Stimulated activated CD4-positive, alpha-beta T cell treated with anti-CD3 and anti-CD28 coated beads, Interleukin-1b, Interleukin-23, amount 100 ng/mL, for 1 hour (primary cell): ENCODE data around the gene CAPN11.
A peak's percentile ranks its signal among the peaks of the same experiment; 100 is the strongest.

ENCODE experiments used
- DNase-seq, 2 donors: peaks; one replicate each; pipeline ENCODE4 v3.0.0-alpha.2; 2020; ENCODE audit warnings: low read depth in 2 of 2

CAPN11 gene

DNA sequence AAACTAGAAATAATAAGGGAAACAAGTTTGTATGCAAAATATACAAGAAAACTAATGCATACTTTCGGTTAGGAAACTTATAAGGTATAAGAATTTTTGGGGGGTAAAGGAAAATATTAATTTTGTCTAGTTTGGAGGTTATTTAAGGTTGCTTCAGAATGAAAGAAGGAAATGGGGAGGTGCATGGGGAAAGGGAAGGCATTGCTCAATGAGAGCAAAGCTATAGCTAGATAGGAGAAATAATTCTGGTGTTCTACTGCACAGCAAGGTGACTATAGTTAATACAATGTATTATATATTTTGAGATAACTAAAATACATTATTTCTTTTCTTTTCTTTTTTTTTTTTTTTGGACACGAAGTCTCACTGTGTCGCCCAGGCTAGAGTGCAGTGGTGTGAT is 52.7 kb downstream of the CAPN11 start:
- DNase-seq: no peak

DNA sequence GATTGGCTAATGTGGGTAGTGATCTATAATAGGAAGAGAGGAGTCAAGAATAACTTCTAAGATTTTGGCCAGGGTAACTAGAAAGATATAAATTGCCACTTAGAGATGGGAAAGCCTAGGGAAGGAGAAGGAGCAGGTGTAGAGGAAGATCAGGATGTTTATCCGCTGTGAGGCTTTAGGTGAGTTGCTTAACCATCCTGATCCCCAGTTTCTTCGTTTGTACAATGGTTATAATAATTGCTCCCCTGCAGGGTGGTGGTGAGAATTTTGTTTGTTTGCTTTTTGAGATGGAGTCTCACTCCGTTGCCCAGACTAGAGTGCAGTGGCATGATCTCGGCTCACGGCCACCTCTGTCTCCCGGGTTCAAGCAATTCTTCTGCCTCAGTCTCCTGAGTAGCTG is 55.7 kb downstream of the CAPN11 start:
- no peak for DNase-seq

DNA sequence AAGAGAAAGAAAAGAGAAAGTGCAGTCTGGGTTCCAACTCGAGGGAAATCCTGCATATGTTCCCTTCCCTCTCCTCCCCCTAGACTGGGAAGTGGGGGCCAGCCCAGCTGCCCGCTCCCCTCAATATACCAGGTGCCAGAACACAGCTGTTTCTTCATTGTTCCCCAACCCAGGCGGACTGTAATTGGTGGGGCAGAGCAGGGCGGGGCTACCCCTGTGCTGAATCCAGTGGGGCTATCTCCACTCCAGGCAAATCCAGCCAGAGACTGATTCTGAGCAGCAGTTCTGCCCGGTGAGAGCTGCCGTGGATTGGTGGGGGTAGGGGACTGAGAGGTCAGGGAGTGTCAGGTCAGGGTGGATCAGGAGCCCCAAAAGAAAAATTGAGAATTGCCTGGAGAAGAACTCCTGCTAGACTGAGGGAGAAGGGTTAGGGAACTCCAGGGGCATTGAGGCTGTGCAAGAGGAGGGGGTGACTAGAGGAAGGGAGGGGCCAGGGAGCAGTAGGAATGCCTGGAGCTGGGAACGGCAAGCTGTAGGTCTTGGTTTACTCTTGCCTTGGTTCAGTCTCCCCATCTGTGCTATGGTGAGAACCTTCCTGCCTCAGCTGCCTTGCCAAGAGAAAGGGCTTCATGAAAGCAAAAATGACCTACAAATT is 58.2 kb downstream of the CAPN11 start, which contains the start of gene MYMX:
Gene MYMX (plus strand): TSS at position 250 of the 655 bp plus-strand sequence. CDS start 546 bp downstream, outside the sequence.
- DNase-seq: no peak

DNA sequence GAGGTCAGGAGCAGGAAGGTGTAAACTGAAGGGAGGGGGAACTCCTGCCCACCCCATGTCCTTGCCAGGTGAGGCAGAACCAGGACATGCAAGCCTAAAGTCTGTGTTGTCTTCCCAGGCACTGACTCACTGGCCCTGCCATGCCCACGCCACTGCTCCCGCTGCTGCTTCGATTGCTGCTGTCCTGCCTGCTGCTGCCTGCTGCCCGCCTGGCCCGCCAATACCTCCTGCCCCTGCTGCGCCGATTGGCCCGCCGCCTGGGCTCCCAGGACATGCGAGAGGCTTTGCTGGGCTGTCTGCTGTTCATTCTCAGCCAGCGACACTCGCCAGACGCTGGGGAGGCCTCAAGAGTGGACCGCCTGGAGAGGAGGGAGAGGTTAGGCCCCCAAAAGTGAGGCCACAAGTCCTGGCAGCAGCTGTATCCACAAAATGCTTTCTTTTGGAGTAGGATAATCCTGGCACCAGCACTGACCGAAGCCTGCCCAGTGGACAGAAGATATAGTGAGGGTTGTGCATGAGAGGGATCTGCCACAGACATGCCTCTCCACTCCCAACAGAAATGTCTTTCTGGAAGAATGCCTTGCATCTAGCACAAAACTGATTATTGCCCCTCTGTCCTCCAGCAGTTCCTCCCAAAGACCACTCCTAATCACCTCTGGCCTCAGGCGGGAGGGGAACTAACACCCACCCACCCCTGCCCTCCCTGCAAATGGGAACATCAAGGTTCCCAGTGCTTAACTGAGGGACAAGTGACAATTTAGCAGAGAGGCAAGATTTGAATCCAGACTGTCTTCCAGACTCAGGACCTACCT is 58.9 kb downstream of the CAPN11 start:
- no peak for DNase-seq

DNA sequence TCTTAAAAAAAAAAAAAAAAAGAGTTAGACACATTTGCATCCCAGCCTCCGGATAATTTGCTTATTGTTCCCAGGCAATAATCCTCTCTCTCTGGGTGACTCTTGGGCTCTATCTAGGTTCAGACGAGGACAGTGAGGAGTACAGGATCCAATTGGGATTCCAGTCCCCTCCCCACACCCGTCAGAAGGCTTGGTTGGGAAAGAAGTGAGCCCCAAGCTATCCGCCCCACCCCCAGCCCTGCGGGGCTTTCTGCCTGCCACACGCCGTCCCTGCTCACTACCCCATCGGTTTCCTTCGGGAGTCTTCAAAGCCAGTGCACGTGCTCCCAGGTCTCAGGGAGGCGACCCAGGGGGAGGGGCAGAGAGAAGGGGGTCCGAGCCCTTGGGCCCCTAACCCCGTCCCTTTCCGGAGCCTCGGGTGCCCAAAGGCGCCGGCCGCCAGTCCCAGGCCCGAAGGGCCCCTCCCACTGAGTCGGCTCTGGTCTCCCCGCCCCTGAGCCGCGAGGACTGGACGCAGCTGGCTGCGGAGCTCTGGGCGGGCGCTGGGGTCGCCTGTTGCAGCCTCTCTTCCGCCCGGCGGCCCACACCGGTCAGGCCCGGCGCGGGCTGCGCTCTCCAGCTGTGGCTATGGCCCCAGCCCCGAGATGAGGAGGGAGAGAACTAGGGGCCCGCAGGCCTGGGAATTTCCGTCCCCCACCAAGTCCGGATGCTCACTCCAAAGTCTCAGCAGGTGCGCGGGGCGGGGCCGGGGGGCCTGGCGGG is 60.6 kb downstream of the CAPN11 start:
- no peak for DNase-seq

DNA sequence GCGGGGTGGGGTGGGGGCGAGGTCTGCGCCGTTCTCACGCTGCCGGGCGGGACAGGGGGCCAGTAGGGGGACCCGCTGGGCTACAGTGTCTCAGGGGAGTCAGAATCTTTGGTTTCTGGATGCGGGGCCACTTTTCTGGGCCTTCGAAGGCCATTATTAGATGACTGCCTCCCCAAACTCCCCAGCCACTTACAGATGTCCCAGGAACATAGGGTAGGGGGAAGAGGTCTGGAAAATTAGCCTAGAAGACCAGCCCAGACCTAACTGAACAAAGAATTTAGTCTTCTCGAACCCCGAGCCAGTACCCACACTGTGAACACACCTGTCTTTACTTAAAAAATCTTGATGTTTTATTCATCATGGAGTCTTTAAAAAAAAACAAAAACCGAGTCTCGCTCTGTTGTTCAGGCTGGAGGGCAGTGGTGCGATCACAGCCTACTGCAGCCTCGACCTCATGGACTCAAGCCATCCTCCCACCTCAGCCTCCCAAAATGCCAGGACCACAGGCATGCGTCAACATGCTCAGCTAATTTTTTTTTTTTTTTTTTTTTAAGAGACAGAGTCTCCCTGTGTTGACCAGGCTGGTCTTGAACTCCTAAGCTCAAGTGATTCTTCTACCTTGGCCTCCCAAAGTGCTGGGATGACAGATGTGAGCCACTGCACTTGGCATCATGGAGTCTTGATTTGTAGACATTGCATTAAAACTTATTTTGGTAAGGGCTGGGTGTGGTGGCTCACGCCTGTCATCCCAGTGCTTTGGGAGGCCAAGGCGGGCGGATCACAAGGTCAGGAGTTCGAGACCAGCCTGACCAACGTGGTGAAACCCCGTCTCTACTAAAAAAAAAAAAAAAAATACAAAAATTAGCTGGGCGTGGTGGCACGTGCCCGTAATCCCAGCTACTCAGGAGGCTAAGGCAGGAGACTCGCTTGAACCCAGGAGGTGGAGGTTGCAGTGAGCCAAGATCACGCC is 61.5 kb downstream of the CAPN11 start:
- no peak for DNase-seq

DNA sequence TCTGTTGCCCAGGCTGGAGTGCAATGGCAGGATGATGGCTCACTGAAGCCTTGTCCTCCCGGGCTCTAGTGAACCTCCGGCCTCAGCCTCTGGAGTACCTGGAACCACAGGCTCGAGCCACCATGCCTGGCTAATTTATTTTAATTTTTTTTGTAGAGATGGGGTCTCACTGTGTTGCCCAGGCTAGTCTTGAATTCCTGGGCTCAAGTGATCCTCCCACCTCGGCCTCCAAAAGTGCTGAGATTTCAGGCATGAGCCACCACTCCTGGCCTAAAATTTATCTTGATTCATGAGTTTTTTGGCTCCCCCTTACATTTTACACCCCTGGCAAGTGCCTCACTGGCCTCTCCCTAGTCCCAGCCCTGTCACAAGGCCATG is 62.3 kb downstream of the CAPN11 start:
- DNase-seq: no peak

DNA sequence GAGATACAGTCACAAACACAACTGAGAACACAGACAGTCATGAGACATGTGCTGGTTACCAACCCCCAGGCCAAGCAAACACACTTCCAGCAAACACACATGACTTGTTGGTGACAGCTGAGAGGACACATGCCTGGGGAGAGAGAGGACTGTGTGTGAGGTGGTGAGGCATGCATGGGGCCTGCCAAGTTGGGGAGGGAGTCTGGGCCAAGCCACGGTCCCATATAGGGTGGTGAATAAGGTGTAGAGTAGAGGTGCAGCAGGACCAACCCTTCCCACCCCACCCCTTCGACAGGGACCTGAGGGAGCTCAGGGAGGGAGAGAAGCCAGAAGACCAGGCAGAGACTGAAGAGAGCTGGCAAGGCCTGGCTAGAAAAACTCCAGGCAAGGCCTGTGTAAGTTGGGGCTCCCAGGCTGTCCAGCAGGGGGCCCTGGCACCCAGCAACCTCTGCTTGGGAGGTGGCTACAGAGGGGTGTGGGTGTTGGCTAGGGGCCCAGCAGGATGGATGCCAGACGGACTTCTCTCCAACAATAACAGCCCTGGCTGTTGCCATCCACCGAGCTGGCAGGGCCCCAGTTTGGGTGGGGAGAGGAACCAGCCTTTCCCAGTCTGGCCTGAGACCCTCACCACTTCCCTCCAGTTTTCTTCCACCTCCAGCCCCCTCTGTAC is 62.8 kb downstream of the CAPN11 start:
- DNase-seq: peak; percentile 40 to 46

DNA sequence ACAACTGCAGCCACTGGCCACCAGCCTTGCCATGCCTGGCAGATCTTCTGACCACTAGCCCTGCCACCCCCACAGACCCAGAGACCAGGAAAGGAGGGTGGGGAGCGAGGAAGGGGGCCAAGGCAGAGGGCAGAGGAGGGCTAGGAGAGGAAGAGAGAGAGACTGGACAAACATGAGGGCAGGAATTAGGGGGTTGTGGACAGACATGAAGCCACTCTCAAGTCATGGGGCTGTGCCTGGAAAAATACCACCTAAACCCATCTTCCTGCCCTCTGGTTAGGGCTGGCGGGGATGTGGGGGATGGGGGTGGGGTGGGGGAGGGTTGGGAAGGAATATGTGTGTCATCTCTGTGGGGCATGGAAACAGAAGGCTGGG is 63.3 kb downstream of the CAPN11 start:
- DNase-seq: no peak

DNA sequence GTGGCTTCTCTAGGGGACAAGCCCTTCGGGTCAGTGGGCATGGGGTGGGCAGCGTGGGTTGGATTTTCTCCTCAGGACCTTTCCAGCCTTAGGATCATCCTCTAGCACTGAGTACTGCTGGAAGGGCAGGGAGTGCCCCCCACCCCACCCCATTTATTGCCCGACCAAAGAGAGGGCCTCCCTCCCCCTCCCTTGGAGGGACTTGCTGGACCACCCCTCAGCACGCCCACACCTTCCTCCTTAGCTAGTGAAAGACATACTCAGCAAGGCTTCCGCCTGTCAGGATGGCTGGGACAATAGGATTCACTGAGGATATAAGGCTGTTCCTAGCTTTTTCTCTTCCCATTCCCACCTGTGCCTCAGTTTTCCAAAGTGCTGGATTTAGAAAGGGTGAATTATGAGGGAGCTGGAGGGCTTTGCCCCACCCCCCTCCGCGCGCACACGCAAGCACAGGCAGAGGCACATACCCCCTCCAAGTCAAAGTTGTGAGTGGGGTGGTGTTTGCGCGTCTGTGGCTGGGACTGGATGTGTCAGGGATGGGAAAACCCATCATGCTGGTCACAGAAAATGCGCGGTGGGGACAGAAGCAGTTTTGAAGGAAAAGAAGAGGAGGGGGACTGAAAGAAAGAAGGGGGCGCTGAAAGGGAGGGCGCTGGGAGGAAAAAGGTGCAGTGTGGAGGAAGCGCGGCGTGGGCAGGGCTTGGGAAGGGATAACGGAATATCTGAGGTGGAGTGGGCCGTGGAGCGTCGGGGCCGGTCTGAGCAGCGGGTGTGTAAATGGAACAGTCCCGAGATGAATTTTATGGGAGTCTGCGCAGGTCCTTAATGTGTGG is 64.1 kb downstream of the CAPN11 start:
- no peak for DNase-seq

DNA sequence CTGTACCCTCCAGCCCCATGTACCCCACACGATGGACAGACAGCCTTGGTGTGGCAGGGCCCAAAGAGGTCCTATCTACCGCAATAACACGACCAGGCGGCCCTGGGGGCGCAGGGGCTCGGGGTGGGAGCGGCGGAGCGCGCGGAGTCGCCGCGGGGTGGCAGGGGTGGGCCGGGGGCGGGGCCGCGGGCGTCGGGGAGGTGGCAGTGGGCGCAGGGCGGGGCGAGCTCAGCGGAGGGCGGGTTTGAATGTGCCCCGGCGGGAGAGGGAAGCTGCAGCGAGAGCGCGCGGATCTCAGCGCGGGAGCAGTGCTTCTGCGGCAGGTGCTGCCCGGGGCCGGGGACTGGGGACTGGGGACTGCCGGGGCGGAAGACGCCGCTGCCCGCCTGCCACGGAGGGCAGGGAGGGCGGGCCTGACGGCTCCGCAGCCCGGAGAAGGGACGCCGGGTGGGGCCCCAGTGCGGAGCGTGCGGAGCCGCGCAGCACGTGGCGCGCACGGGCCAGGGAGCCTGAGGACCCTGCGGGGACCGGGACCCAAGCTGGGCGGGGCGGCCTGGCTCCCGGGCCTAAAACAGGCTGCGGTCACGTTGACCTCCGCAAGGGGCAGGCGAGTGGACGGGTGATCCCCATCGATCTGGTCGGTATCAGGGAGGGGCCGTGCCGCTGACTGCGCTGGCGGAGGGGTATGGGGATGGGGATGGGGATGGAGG is 64.9 kb downstream of the CAPN11 start, which contains the start of gene SLC29A1:
Gene SLC29A1 (plus strand): TSS at position 277 of the 710 bp plus-strand sequence. CDS start 3,719 bp downstream, outside the sequence.
- peak; percentile 56 to 78 for DNase-seq

DNA sequence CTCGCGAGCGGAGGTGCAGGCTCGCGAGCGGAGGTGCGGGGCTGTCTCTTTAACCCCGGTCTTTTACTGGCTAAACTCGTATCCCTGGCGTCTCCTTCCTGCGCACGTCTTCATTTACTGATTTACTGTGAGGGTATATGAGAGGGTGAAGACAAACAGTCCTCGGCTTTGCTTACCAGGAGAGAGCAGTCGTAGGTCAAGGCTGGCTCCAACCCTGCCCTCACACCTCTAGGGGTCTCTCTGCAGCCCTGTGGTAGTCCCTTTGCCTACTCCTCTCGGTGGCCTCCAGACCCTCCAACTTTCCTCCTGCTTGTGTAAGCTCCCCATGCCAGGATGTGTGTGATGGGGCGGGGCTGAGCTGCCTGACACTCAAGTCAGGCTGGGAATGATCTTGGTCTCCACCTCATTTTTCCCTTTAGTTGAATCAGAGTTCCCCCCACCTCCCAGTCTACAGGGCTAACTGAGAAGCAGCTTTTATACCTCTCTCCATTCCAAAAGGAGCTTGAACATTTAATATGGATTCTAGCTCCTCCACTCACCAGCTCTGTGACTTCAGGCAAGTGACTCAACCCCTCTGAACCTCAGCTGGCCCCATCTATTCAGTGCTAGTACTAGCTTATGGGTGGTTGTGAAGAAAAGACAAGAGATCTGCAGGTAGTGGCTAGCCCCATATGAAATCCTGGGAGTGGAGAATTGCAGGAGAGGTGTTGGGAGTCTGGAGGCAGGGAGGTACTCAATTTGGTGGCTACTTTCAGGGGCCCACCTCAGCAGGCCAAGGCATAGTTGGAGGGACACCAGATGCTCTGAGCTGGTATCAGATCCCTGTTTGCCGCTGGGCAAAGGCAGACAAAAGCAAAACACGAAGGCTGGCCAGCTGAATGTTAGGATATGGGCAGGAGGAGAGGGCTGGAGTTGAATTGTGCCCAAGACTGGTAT is 65.7 kb downstream of the CAPN11 start:
- no peak for DNase-seq

DNA sequence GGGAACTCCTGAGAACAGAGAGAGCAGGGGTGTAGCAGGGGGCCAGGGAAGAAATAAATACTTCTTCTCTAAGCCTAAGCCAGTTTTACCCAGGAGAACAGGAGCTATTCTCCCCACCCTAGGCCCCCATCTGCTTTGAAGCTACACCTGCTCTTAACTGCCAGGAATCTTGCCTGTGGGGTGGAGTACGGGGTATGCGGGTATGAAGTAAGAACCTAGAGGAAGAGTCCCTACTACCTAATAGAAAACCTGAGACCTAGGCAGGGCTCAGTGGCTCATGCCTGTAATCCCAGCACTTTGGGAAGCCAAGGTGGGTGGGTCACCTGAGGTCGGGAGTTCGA is 66.3 kb downstream of the CAPN11 start:
- no peak for DNase-seq

DNA sequence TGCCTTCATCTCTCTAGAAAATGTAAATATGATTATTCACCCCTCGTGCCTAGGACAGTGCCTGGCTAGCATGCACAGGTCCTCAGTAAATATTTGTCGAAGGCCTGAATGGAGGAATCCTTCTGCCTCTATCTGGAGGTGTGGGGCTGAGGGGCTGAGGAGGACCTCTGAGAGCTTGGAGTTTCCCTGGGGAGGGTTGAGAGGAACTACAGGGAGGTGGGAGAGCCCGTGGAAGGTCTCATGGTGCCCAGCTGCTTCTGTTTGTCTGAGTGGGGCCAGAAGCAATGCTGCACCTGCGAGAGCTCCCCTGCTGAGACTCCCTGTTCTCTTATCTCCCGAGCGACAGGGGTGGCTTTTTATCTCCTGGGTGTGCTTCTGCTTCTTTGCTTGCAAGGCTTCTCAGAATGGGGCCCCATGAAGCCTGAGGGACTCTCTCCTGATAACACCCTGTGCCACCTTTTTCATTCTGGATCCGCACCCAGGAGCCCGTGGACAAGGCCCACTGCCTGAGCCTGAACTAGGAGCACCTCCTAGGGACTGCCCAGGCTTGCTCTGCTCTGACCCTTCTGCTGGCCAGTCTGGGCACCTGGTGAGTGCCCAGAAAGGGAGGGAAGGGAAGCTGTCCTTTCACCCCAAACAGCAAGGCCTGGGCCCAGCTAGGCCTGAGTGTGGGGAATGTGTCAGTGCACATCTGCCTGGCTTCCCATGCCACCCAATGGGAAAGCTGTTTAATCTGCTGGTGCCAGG is 67.1 kb downstream of the CAPN11 start:
- no peak for DNase-seq

DNA sequence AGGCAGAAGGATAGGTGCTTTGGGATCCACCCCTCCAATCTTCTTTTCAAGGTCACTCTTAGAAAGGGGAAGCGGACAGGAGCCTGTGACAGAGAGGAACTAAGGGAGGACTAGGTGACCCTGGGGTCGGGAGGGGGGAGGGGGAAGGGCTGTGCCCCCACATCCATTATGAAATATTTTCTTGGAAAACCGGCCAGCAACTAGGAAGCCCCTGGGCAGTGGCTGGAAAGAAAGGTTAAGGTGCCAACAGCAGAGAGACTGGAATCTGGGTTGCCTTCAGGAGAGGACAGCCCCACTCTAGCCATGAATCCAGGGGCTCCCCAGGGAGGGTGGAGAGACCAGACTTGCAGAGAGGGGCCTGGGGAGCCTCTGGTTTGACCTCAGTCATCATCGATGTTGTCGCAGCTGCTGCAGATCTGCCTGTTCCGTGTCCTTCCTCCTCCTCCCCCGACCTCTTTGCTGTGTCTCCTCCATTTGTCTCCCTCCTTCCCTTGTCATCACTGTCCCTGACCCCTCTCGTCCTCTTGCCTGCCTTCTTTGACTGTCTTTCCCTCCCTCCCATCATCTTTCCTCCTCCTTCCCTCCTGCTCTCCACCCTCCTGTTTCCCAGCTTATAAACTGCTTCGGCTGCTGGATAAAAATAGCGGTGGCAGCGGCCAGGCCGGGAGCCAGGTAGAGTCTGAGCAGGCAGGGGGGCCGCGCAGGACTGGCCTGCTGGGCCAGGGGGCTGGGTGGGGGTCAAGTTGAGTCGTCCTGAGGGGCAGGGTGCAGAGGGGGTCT is 67.9 kb downstream of the CAPN11 start:
- no peak for DNase-seq

DNA sequence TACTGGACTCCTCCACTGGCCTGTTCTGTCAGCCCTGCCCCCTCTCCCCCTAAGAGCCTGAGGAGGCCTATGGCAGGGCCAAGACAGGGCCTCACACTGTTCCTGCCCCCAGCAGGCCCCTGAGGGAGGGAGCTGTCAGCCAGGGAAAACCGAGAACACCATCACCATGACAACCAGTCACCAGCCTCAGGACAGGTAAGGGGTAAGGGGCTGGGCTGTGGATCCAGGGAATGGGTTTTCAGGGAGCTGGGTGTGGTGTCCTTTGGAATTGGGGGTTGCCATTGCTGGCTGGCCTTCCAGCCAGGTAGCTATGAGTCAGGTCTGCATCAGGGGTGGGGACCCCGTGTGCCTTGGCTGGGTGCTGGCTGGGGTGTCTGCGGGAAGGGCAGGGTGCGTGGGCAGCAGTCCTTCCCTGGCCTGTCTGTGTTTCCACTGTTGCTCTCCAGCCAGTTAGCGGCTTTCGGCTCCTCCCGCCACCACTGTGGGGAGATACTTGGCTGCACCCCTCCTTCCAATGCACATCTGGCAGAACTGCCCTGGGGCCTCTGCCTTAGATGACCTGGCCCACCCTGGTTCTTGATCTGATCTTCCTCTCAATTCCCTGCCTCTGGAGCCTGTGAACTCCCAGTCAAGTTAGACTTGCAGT is 68.7 kb downstream of the CAPN11 start:
- DNase-seq: no peak
